CD4-positive, alpha-beta memory T cell (primary cell): ENCODE results near the gene RHCE. TPM values are rescaled to one million over a fixed set of nuclear protein-coding genes. Genes with fewer than 3 reads are reported as not detected.

Source experiments
- CTCF ChIA-PET: fragments of 350-600 bp; sonication (Branson Sonifier 250); formaldehyde crosslinking; loops from one replicate; lab custom pipeline; 2021; ENCODE audit warnings: inconsistent platforms; ENCODE audit not compliant: partially characterized antibody; lab: Charles Lee
- POLR2A ChIA-PET: fragments of 350-600 bp; sonication (Branson Sonifier 250); formaldehyde crosslinking; loops from one replicate; lab custom pipeline; 2021; ENCODE audit not compliant: partially characterized antibody; lab: Charles Lee
- DNase-seq, 5 donors: peaks; one replicate each; pipeline versions ENCODE4 v3.0.0 to v3.0.0-alpha.2; 2020 to 2022; ENCODE audit warnings: mixed read lengths in 1 of 5
- H3K27ac ChIP-seq: one replicate; pipeline ENCODE4 v1.7.0; 2013; ENCODE audit warnings: low read depth, low read length
- H3K27me3 ChIP-seq: 2 replicates; pipeline ENCODE4 v1.7.0; 2013; ENCODE audit warnings: mild to moderate bottlenecking, low read length, moderate library complexity; ENCODE audit not compliant: insufficient read depth
- H3K36me3 ChIP-seq: 2 replicates; pipeline ENCODE4 v1.7.0; 2013; ENCODE audit warnings: mild to moderate bottlenecking, low read length, moderate library complexity; ENCODE audit not compliant: insufficient read depth
- H3K4me1 ChIP-seq: 2 replicates; pipeline ENCODE4 v1.7.0; 2013; ENCODE audit warnings: mild to moderate bottlenecking, low read length, moderate library complexity; ENCODE audit not compliant: insufficient read depth
- H3K4me3 ChIP-seq, 2 donors: one replicate each; pipeline ENCODE4 v1.7.0; 2013; ENCODE audit warnings: low read length in 2 of 2, mild to moderate bottlenecking in 1 of 2
- H3K9me3 ChIP-seq, 2 donors: one replicate each; pipeline ENCODE4 v1.7.0; 2013; ENCODE audit warnings: low read length in 2 of 2, control low read depth in 1 of 2; ENCODE audit not compliant: control insufficient read depth in 1 of 2
- H3K27ac Mint-ChIP-seq, 7 donors: one replicate each; pipeline ENCODE4 v1.8.0; 2020 to 2021; ENCODE audit warnings: mixed read lengths in 7 of 7, mild to moderate bottlenecking in 6 of 7, inconsistent platforms in 3 of 7, moderate library complexity in 3 of 7
- H3K27me3 Mint-ChIP-seq, 2 donors: one replicate each; pipeline ENCODE4 v1.8.0; 2020 to 2021; ENCODE audit warnings: mixed read lengths in 2 of 2
- H3K36me3 Mint-ChIP-seq, 2 donors: one replicate each; pipeline ENCODE4 v1.8.0; 2020 to 2021; ENCODE audit warnings: mixed read lengths in 2 of 2, inconsistent platforms in 1 of 2, mild to moderate bottlenecking in 1 of 2
- H3K4me1 Mint-ChIP-seq, 4 donors: one replicate each; pipeline ENCODE4 v1.8.0; 2020 to 2021; ENCODE audit warnings: mixed read lengths in 4 of 4, mild to moderate bottlenecking in 1 of 4
- H3K4me3 Mint-ChIP-seq, 8 donors: one replicate each; pipeline ENCODE4 v1.8.0; 2020 to 2021; ENCODE audit warnings: mixed read lengths in 8 of 8, mild to moderate bottlenecking in 7 of 8, moderate library complexity in 6 of 8, inconsistent platforms in 3 of 8
- H3K9me3 Mint-ChIP-seq, 8 donors: one replicate each; pipeline ENCODE4 v1.8.0; 2020 to 2021; ENCODE audit warnings: mixed read lengths in 8 of 8, mild to moderate bottlenecking in 5 of 8, inconsistent platforms in 3 of 8, moderate library complexity in 1 of 8
- intact Hi-C: fragments of 100-400 bp; cut with micrococcal nuclease; formaldehyde crosslinking; loops from one replicate; pipeline ENCODE4 v1.15.1; 2023
- polyA plus RNA-seq, 2 donors: library from polyadenylated mRNA; unstranded; fragments of 300-500 nt; fragmentation: Illumina TruSeq; gene quantifications; one replicate each; pipeline ENCODE4 v1.2.3, GENCODE V29; 2021
- total RNA-seq, 2 experiments: library from RNA; stranded (reverse); gene quantifications; one replicate each; pipeline ENCODE4 v1.2.3, GENCODE V29; 2021

Gene RHCE
- total and polyA plus RNA-seq, 4 experiments from 2014 or later: 0.31 to 0.61 TPM; not detected in 2

DNA sequence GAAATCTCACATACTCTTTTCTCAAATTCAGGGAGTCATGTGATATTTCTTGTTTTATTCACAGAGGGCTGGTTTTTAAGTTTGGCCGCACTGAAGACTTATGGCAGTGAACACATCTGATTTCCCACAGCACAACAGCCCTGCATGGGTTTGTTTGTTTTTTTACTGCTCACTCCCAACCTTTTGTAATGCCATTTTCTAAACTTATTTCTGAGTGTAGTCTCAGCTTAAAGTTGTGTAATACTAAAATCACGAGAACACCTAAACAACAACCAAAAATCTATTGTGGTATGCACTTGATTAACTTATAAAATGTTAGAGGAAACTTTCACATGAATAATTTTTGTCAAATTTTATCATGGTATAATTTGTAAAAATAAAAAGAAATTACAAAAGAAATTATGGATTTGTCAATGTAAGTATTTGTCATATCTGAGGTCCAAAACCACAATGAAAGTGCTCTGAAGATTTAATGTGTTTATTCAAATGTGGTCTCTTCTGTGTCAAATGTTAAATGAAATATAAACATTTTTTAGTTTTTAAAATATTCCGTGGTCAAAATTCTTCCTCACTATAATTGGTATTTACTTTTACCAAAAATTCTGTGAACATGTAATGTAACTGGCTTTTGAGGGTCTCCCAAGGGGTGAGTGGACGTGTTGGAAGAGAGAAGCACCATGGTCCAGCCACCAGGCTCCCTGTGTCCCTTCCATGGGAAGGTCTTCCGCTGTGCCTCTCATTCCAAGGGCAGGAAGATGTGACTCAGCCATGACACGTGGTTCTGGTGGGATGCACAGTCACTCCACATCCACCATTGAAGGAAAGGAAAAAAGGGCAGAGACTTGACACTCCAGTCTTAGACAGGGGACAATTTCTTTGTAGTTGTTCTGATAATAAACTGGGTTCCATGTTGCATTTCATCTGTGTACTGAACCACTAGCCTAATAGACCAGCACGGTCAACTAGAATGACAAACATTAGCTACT, 59.7 kb downstream of the RHCE start:
- Mint-ChIP-seq H3K4me1 (peaks cover 10 to 28% (median 13%) of the 10 kb centered on the region in 4 donors), H3K27ac (peak overlapping the region; percentile 17 to 82 (median 70)), H3K36me3 (peaks cover 30 to 49% of the 10 kb centered on the region in 2 donors), H3K4me3 (no peak overlapping the region), H3K9me3 (no peaks in the 10 kb centered on the region), H3K27me3 (no peaks in the 10 kb centered on the region)
- POLR2A ChIA-PET: no interaction called here
- no peak for DNase-seq
- H3K4me3 ChIP-seq: no peak overlapping the region
- H3K27me3 ChIP-seq: no peaks in the 10 kb centered on the region
- no peaks in the 10 kb centered on the region for H3K9me3 ChIP-seq
- intact Hi-C loops: no loop called here
- peaks cover 38% of the 10 kb centered on the region for H3K36me3 ChIP-seq
- peaks cover 21% of the 10 kb centered on the region for H3K4me1 ChIP-seq
- no peak overlapping the region for H3K27ac ChIP-seq
- CTCF ChIA-PET: no interaction called here

DNA sequence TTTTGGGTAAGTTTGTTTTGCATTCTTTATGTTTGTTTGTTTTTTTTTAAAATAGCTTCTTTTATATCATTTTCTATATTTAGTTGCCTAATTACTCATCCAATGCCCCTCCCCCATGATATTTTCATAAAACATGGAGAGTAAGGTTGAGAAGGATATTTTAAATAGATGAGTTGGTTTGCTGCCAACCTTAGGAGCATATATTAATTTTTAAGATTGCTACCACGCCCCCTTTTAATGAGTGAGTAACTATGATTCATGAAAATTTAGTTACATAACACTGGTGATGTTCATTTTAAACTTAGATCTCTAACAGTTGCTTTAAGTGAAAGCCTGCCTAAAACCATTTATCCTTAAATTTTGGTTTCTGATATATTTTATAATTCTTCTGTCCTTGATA, 63.8 kb downstream of the RHCE start:
- H3K27me3 ChIP-seq: no peaks in the 10 kb centered on the region
- CTCF ChIA-PET: no interaction called here
- peaks cover 34% of the 10 kb centered on the region for H3K4me1 ChIP-seq
- H3K36me3 ChIP-seq: peaks cover 56% of the 10 kb centered on the region
- peak overlapping the region; percentile 75 to 95 (median 85) for H3K27ac Mint-ChIP-seq
- H3K9me3 ChIP-seq: no peaks in the 10 kb centered on the region
- POLR2A ChIA-PET: interaction anchor here (1.0 kb wide), 1 partner anchor 7 kb away, joined by 3 read pairs; no protein-coding TSS in a partner anchor
- H3K4me3 ChIP-seq: no peak overlapping the region
- no peaks in the 10 kb centered on the region for H3K9me3 Mint-ChIP-seq
- H3K4me1 Mint-ChIP-seq: peaks cover 16 to 33% (median 20%) of the 10 kb centered on the region in 4 donors
- H3K36me3 Mint-ChIP-seq: peaks cover 44 to 64% of the 10 kb centered on the region in 2 donors
- DNase-seq: no peak
- H3K27ac ChIP-seq: no peak overlapping the region
- peak overlapping the region in 2 of 8 donors; percentile 44 to 68 for H3K4me3 Mint-ChIP-seq
- intact Hi-C loops: no loop called here
- H3K27me3 Mint-ChIP-seq: no peaks in the 10 kb centered on the region

DNA sequence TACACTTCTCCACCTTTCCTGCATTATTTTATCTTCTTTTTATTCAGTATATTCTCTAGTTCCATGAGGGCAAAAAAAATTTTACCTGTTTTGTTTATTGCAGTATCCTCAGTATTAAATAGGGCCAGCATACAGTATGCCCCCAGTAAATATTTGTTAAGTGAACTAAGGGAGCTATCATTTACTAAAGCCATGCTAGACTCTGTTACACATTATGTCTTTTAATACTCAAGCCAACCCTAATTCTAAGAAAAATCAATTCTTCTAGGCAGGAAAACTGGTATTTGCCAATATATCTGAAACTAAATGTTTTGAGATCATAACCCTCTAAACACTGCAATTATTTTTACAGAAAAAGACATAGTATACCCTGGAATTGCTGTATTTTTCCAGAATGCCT, 64.2 kb downstream of the RHCE start:
- no peaks in the 10 kb centered on the region for H3K9me3 Mint-ChIP-seq
- H3K27ac Mint-ChIP-seq: peak overlapping the region; percentile 69 to 94 (median 84)
- H3K27me3 Mint-ChIP-seq: no peaks in the 10 kb centered on the region
- Histone ChIP-seq H3K4me1 (peaks cover 30% of the 10 kb centered on the region), H3K9me3 (no peaks in the 10 kb centered on the region), H3K4me3 (no peak overlapping the region), H3K27me3 (no peaks in the 10 kb centered on the region), H3K27ac (peak overlapping the region; percentile 24), H3K36me3 (peaks cover 56% of the 10 kb centered on the region)
- no peak for DNase-seq
- peaks cover 42 to 64% of the 10 kb centered on the region in 2 donors for H3K36me3 Mint-ChIP-seq
- H3K4me3 Mint-ChIP-seq: peak overlapping the region in 4 of 8 donors; percentile 21 to 64 (median 46)
- intact Hi-C loops: no loop called here
- ChIA-PET CTCF (no interaction called here), POLR2A (no interaction called here)
- peaks cover 16 to 30% (median 20%) of the 10 kb centered on the region in 4 donors for H3K4me1 Mint-ChIP-seq

DNA sequence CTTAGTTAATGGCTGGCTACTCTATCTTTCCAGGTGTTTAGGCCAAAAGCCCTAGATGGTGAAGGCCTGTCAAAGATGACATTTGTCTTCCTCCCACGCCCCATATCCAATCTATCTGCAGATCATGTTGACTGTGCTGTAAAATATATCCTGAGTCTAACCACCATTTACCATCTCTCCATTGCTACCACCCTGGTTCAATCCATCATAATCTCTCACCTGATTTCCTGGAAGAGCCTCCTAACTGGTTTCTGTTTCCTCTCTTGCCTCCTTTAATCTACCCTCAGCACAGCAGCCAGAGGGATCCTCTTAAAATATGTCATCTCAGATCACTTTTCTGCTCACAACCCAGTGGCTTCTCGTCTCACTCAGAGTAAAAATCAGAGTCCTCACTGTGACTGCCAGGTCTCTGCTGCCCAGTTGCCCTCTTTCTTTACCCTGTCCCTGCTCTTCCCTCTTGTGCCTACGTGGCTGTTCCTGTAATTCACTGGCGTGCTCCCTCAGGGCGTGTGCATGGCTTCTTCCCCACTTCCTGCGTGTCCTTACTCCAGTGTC, 64.7 kb downstream of the RHCE start:
- peaks cover 16 to 26% (median 20%) of the 10 kb centered on the region in 4 donors for H3K4me1 Mint-ChIP-seq
- no peak overlapping the region for H3K4me3 ChIP-seq
- ChIA-PET CTCF (no interaction called here), POLR2A (interaction anchor here (0.5 kb wide), 1 partner anchor 132 kb away, joined by 5 read pairs; no protein-coding TSS in a partner anchor)
- H3K4me1 ChIP-seq: peaks cover 30% of the 10 kb centered on the region
- H3K4me3 Mint-ChIP-seq: peak overlapping the region in 4 of 8 donors; percentile 21 to 64 (median 46)
- peak overlapping the region; percentile 69 to 94 (median 84) for H3K27ac Mint-ChIP-seq
- peaks cover 38 to 61% of the 10 kb centered on the region in 2 donors for H3K36me3 Mint-ChIP-seq
- intact Hi-C loops: no loop called here
- peaks cover 56% of the 10 kb centered on the region for H3K36me3 ChIP-seq
- DNase-seq: no peak
- no peaks in the 10 kb centered on the region for H3K27me3 ChIP-seq
- H3K27me3 Mint-ChIP-seq: no peaks in the 10 kb centered on the region
- H3K9me3 Mint-ChIP-seq: no peaks in the 10 kb centered on the region
- no peaks in the 10 kb centered on the region for H3K9me3 ChIP-seq
- H3K27ac ChIP-seq: peak overlapping the region; percentile 24

DNA sequence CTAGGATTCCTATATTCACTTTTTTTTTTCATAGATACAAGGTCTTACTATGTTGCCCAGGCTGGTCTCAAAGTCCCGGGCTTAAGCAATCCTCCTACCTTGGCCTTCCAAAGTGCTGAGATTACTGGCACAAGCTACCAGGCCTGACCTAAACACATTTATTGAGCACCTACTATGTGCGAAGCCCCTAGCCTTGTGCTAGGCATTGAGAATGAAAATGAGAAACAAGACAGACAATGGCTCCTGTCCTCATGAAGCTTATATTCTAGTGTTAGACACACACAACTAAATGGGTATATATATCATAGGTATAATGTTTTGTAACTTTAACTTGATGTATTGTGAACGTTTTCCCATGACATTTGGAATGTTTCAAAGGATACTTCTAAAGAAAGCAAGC, 71.0 kb downstream of the RHCE start:
- no peaks in the 10 kb centered on the region for H3K9me3 ChIP-seq
- H3K27me3 ChIP-seq: no peaks in the 10 kb centered on the region
- intact Hi-C loops: no loop called here
- no peaks in the 10 kb centered on the region for H3K27me3 Mint-ChIP-seq
- H3K27ac Mint-ChIP-seq: peak overlapping the region in 1 of 7 donors; percentile 46
- POLR2A ChIA-PET: interaction anchor here (0.6 kb wide), 1 partner anchor 8 kb away, joined by 3 read pairs; no protein-coding TSS in a partner anchor
- H3K4me1 ChIP-seq: peaks cover 5% of the 10 kb centered on the region
- H3K36me3 Mint-ChIP-seq: peaks cover 28 to 42% of the 10 kb centered on the region in 2 donors
- peaks cover 0 to 2% (median 0%) of the 10 kb centered on the region in 8 donors for H3K9me3 Mint-ChIP-seq
- H3K4me3 Mint-ChIP-seq: peak overlapping the region in 1 of 8 donors; percentile 17
- H3K27ac ChIP-seq: no peak overlapping the region
- H3K36me3 ChIP-seq: peaks cover 48% of the 10 kb centered on the region
- no peak for DNase-seq
- CTCF ChIA-PET: no interaction called here
- H3K4me3 ChIP-seq: no peak overlapping the region
- H3K4me1 Mint-ChIP-seq: peaks cover 0 to 14% (median 5%) of the 10 kb centered on the region in 4 donors

DNA sequence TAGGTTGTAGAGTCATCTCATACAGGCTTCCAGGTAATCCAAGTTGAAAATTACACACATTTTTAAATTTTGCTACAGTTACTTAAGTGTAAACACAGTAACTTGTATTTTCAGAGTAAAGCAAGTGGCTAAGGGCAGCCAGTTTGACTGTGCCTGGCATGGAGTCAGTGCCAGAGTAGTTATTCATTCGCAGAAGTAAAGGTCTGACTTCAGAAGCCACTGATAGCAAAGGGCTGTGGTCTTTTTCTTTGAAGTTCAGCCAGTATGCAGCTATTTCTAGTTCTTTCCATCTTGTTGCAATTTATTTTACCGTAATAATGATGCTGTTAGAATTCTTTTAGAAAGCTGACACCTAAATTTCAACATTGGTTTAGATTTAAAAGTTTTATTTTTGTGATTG, 73.1 kb downstream of the RHCE start:
- H3K27me3 Mint-ChIP-seq: no peaks in the 10 kb centered on the region
- intact Hi-C loops: no loop called here
- peaks cover 12 to 20% (median 15%) of the 10 kb centered on the region in 4 donors for H3K4me1 Mint-ChIP-seq
- H3K27ac Mint-ChIP-seq: peak overlapping the region in 1 of 7 donors; percentile 17
- peaks cover 45% of the 10 kb centered on the region for H3K36me3 ChIP-seq
- H3K27me3 ChIP-seq: no peaks in the 10 kb centered on the region
- POLR2A ChIA-PET: no interaction called here
- no peak overlapping the region for H3K27ac ChIP-seq
- no peaks in the 10 kb centered on the region for H3K9me3 ChIP-seq
- peaks cover 0 to 2% (median 0%) of the 10 kb centered on the region in 8 donors for H3K9me3 Mint-ChIP-seq
- H3K4me3 Mint-ChIP-seq: no peak overlapping the region
- H3K36me3 Mint-ChIP-seq: peaks cover 33 to 50% of the 10 kb centered on the region in 2 donors
- CTCF ChIA-PET: no interaction called here
- no peak for DNase-seq
- H3K4me3 ChIP-seq: no peak overlapping the region
- peaks cover 9% of the 10 kb centered on the region for H3K4me1 ChIP-seq

DNA sequence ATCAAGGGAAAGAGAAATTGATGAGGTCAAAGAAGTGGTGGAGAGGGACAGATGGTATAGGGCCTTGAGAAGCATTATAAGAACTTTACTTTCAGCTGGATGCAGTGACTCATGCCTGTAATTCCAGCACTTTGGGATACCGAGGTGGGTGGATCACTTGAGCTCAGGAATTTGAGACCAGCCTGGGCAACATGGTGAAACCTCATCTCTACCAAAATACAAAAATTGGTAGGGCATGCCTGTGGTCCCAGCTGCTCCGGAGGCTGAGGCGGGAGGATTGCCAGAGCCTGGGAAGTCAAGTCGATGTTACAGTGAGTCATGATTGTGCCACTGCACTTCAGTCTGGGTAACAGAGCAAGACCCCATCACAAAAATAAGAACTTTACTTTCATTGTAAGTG, 76.8 kb downstream of the RHCE start:
- Mint-ChIP-seq H3K36me3 (peaks cover 25 to 42% of the 10 kb centered on the region in 2 donors), H3K27ac (peak overlapping the region in 3 of 7 donors; percentile 5 to 63 (median 6)), H3K27me3 (no peaks in the 10 kb centered on the region), H3K9me3 (peaks cover 0 to 2% (median 0%) of the 10 kb centered on the region in 8 donors), H3K4me3 (no peak overlapping the region), H3K4me1 (peaks cover 21 to 48% (median 32%) of the 10 kb centered on the region in 4 donors)
- H3K36me3 ChIP-seq: peaks cover 24% of the 10 kb centered on the region
- no peaks in the 10 kb centered on the region for H3K27me3 ChIP-seq
- peaks cover 42% of the 10 kb centered on the region for H3K4me1 ChIP-seq
- no peak for DNase-seq
- POLR2A ChIA-PET: interaction anchor here (1.6 kb wide), 1 partner anchor 112 kb away, joined by 5 read pairs; the partner anchor contains the start of gene SYF2
- CTCF ChIA-PET: no interaction called here
- no peak overlapping the region for H3K27ac ChIP-seq
- no peak overlapping the region for H3K4me3 ChIP-seq
- intact Hi-C loops: no loop called here
- no peaks in the 10 kb centered on the region for H3K9me3 ChIP-seq
